OCI-LY1 (cell line): ENCODE data around the gene DPF3.

ENCODE experiments used
- H2AFZ ChIP-seq: fragments of 200-600 bp; sonication (generic), shearing (Covaris generic); 2 replicates; pipeline ENCODE4 v1.6.0; 2014; ENCODE audit warnings: antibody characterized with exemption, mild to moderate bottlenecking, low read length
- H3F3A ChIP-seq: fragments of 200-600 bp; sonication (generic), shearing (Covaris generic); 2 replicates; pipeline ENCODE4 v1.6.0; 2014; ENCODE audit warnings: mild to moderate bottlenecking, antibody characterized with exemption, low read length, moderate library complexity; ENCODE audit not compliant: insufficient read depth
- H3K27ac ChIP-seq: fragments of 200-600 bp; sonication (generic); 2 replicates; pipeline ENCODE4 v1.5.1; 2014; ENCODE audit warnings: low read length, mixed run types, mild to moderate bottlenecking, low read depth; ENCODE audit not compliant: poor library complexity, severe bottlenecking
- H3K27me3 ChIP-seq: fragments of 200-600 bp; sonication (generic); 2 replicates; pipeline ENCODE4 v1.6.0; 2014; ENCODE audit warnings: antibody characterized with exemption, mild to moderate bottlenecking, low read length, moderate library complexity; ENCODE audit not compliant: insufficient read depth
- H3K36me3 ChIP-seq: fragments of 200-600 bp; sonication (generic); 2 replicates; pipeline ENCODE4 v1.6.1; 2014; ENCODE audit warnings: mild to moderate bottlenecking, antibody characterized with exemption, low read length, moderate library complexity, mixed read lengths; ENCODE audit not compliant: insufficient read depth
- H3K4me1 ChIP-seq: fragments of 200-600 bp; sonication (generic); 2 replicates; pipeline ENCODE4 v1.5.1; 2014; ENCODE audit warnings: mild to moderate bottlenecking, low read length, moderate library complexity; ENCODE audit not compliant: insufficient read depth, severe bottlenecking
- H3K4me2 ChIP-seq: fragments of 200-600 bp; sonication (generic), shearing (Covaris generic); 2 replicates; pipeline ENCODE4 v1.6.1; 2014; ENCODE audit warnings: low read length
- H3K4me3 ChIP-seq: fragments of 200-600 bp; sonication (generic); 2 replicates; pipeline ENCODE4 v1.5.1; 2014; ENCODE audit warnings: low read length, low read depth, mild to moderate bottlenecking, mixed read lengths; ENCODE audit not compliant: poor library complexity, severe bottlenecking
- H3K79me2 ChIP-seq: fragments of 200-600 bp; shearing (Covaris generic); 2 replicates; pipeline ENCODE4 v1.6.1; 2016; ENCODE audit warnings: mixed run types, low read length, mixed read lengths; ENCODE audit not compliant: insufficient read depth
- H3K9ac ChIP-seq: fragments of 200-600 bp; sonication (generic), shearing (Covaris generic); 2 replicates; pipeline ENCODE4 v1.6.1; 2014; ENCODE audit warnings: mild to moderate bottlenecking, low read length, mixed read lengths
- H3K9me2 ChIP-seq: fragments of 200-600 bp; sonication (generic), shearing (Covaris generic); 2 replicates; pipeline ENCODE4 v1.6.1; 2014; ENCODE audit warnings: low read depth, mild to moderate bottlenecking, low read length, mixed read lengths
- H3K9me3 ChIP-seq: fragments of 200-600 bp; shearing (Covaris generic); 2 replicates; pipeline ENCODE4 v1.6.1; 2014; ENCODE audit warnings: low read length, mixed read lengths
- H4K20me1 ChIP-seq: fragments of 200-600 bp; sonication (generic), shearing (Covaris generic); 2 replicates; pipeline ENCODE4 v1.6.0; 2016; ENCODE audit warnings: mild to moderate bottlenecking, low read length; ENCODE audit not compliant: insufficient read depth
- EZH2 ChIP-seq: fragments of 200-600 bp; sonication (generic), shearing (Covaris generic); IDR thresholded peaks from 2 replicates; pipeline ENCODE4 v1.8.0; 2017; ENCODE audit warnings: borderline replicate concordance, mixed run types, mild to moderate bottlenecking, antibody characterized with exemption, low read length, moderate library complexity, mixed read lengths
- TF ChIP-seq, protein P1 (sequence below): fragments of 200-600 bp; sonication (generic), shearing (Covaris generic); IDR thresholded peaks from 2 replicates; pipeline ENCODE4 v1.5.1; 2017; ENCODE audit warnings: mild to moderate bottlenecking, antibody characterized with exemption, low read length, moderate library complexity, mixed read lengths

DPF3 gene

DNA sequence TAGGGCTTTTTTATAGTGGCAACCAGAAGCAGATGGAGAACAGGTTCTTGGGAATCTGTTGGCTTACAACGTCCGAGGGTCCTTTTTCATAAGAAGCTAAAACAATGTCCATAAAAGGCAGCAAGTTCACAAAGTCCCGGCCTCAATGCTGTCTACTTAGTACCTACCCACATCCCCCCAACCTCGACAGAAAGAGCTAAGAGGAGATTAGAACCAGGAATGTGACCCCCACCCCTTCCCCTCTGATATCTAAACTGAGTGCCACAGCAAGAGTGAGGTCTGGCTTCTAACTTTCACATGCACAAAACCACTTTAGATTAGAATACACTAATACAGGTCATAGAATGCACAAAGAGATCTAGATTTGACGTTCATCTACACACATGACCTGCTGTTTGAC, 4.5 kb downstream of the DPF3 start:
- Histone ChIP-seq H3K9ac (no peak overlapping the region), H3K4me1 (peaks cover 18% of the 10 kb centered on the region), H3K9me3 (no peaks in the 10 kb centered on the region; the same call in 1 of the 2 replicates), H3K27me3 (peaks cover 9% of the 10 kb centered on the region; the same call in 1 of the 2 replicates), H3K79me2 (no peaks in the 10 kb centered on the region), H3K36me3 (no peaks in the 10 kb centered on the region), H3K4me3 (no peak overlapping the region), H3K4me2 (no peak overlapping the region), H4K20me1 (no peaks in the 10 kb centered on the region), H3K9me2 (no peaks in the 10 kb centered on the region), H3K27ac (no peak overlapping the region), H2AFZ (no peak overlapping the region), H3F3A (no peaks in the 10 kb centered on the region)
- no peak for TF ChIP-seq EZH2
- TF ChIP-seq, protein P1, sequence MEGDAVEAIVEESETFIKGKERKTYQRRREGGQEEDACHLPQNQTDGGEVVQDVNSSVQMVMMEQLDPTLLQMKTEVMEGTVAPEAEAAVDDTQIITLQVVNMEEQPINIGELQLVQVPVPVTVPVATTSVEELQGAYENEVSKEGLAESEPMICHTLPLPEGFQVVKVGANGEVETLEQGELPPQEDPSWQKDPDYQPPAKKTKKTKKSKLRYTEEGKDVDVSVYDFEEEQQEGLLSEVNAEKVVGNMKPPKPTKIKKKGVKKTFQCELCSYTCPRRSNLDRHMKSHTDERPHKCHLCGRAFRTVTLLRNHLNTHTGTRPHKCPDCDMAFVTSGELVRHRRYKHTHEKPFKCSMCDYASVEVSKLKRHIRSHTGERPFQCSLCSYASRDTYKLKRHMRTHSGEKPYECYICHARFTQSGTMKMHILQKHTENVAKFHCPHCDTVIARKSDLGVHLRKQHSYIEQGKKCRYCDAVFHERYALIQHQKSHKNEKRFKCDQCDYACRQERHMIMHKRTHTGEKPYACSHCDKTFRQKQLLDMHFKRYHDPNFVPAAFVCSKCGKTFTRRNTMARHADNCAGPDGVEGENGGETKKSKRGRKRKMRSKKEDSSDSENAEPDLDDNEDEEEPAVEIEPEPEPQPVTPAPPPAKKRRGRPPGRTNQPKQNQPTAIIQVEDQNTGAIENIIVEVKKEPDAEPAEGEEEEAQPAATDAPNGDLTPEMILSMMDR = no peak

DNA sequence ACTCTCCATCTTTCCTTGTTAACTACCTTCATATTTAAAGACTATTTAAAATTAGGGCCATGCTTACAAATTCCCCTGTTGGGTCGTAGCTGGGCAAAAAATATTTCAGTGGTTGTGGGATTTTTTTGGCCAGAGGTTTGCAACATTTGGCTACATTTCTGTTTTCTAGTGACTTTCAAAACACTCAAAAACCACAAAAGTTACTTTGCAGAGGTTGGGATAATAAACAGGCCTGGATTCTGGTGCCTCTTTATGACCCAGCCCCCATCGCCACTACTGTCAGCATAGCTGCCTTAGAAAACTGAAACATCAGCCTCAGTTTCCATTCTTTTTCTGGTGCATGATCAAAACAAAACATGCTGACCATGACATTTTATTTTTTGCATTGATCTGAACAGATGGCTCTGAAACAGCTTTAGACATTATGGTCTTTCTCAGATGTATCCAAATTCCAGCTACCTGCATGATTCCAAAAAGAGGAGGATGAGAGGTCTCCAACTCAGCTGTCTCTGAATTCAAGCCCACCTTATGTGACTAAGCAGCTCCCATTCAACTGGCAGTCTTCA, 5.2 kb downstream of the DPF3 start:
- H3F3A ChIP-seq = no peaks in the 10 kb centered on the region
- no peak for TF ChIP-seq EZH2
- TF ChIP-seq, protein P1 = no peak
- peaks cover 9% of the 10 kb centered on the region; the same call in 1 of the 2 replicates for H3K27me3 ChIP-seq
- no peak overlapping the region for H3K27ac ChIP-seq
- H3K9ac ChIP-seq = no peak overlapping the region
- peaks cover 15% of the 10 kb centered on the region for H3K4me1 ChIP-seq
- no peak overlapping the region for H3K4me2 ChIP-seq
- no peak overlapping the region for H3K4me3 ChIP-seq
- H3K9me3 ChIP-seq = no peaks in the 10 kb centered on the region; the same call in 1 of the 2 replicates
- no peaks in the 10 kb centered on the region for H3K9me2 ChIP-seq
- no peaks in the 10 kb centered on the region for H3K36me3 ChIP-seq
- H2AFZ ChIP-seq = no peak overlapping the region
- no peaks in the 10 kb centered on the region for H4K20me1 ChIP-seq
- no peaks in the 10 kb centered on the region for H3K79me2 ChIP-seq

DNA sequence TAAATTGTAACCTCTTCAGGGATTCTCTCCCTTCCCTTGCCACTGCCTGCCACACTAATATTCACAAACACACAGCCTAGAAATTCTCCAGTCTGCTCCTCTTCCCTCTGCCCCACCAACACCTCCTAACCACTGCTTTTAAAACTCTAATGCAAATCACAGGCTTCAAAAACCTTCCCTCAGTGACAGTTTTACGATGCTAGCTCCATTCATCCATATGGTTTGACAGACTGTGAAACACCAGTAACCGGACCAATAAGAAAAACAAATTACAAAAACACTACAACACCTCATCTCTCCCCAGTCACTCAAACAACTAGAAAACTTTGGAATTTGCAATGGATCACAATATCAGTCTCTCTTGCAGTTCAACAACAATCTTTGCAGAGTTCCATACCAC, 5.7 kb downstream of the DPF3 start:
- no peaks in the 10 kb centered on the region for H4K20me1 ChIP-seq
- TF ChIP-seq, protein P1 = no peak
- TF ChIP-seq EZH2 = no peak
- H3K4me1 ChIP-seq = peaks cover 14% of the 10 kb centered on the region
- no peak overlapping the region for H3K9ac ChIP-seq
- no peak overlapping the region for H2AFZ ChIP-seq
- no peaks in the 10 kb centered on the region; the same call in 1 of the 2 replicates for H3K9me3 ChIP-seq
- H3K36me3 ChIP-seq = no peaks in the 10 kb centered on the region
- H3K4me2 ChIP-seq = no peak overlapping the region
- H3K27ac ChIP-seq = no peak overlapping the region
- H3F3A ChIP-seq = no peaks in the 10 kb centered on the region
- no peaks in the 10 kb centered on the region for H3K79me2 ChIP-seq
- no peaks in the 10 kb centered on the region for H3K9me2 ChIP-seq
- peaks cover 9% of the 10 kb centered on the region; the same call in 1 of the 2 replicates for H3K27me3 ChIP-seq
- no peak overlapping the region for H3K4me3 ChIP-seq
